ENCODE measurements around the gene CRYL1. TPM values are rescaled to one million over a fixed set of nuclear protein-coding genes. Genes with fewer than 3 reads are reported as not detected.

Gene CRYL1
- total RNA-seq, 1 donor from 2014 or later, result 35.4 TPM

DNA sequence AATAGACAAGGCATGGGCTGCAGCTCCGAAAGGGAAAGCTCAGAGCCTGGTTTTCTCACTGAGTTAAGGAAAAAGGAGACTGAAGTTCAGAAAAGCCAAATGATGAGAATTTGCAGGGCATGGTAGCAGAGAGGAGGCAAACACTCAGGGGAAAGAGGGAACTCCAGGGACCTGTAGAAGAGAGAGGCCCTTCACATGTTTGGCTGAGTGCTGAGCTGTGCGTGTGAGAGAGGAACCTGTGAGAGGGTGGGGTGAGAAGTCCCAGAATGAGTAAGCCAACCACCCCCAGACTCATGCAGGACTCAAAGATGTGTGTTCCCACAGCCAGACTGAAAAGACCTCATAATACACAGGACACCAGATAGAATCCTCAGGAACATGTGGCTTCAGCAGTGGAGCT, 2.8 kb upstream of the CRYL1 start:
- Histone ChIP-seq H3K27ac (no peak overlapping the region), H3K27me3 (no peaks in the 10 kb centered on the region), H3K4me1 (peaks cover 25% of the 10 kb centered on the region), H3K4me3 (no peak overlapping the region), H3K9me3 (no peaks in the 10 kb centered on the region), H3K36me3 (no peaks in the 10 kb centered on the region)
- TF ChIP-seq CTCF (IDR thresholded peaks at IDR 0.05), result no peak
- intact Hi-C loops (cut with DNase I), result loop anchor here (5.0 kb wide), 1 partner anchor 39 kb away; the partner anchor contains the start of gene IFT88
- DNase-seq (ENCODE audit: extremely low spot score in 2 of 2), result no peak

DNA sequence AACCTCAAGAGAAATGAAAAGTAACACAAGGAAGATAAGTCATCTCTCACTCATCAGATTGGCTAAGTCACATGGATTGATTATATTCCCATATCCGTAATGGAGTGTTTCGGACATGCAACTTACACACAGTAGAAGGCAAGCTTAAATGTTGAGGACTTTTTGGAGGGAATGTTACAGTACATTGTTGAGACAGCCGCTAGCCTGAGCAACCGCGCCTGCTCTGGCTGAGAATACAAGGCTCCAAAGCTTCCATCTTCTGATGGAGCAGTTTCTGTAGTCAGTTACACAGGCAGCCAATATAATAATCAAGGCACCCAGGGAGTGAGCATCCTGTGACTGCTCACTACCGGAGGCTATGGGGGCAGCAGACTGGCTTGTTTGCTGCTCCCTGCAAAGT, 1.0 kb upstream of the CRYL1 start:
- Histone ChIP-seq H3K27me3 (no peaks in the 10 kb centered on the region), H3K4me1 (peaks cover 26% of the 10 kb centered on the region), H3K36me3 (no peaks in the 10 kb centered on the region), H3K9me3 (no peaks in the 10 kb centered on the region), H3K4me3 (peak overlapping the region; percentile 61 to 72), H3K27ac (peak overlapping the region; percentile 87)
- TF ChIP-seq POLR2A (IDR thresholded peaks at IDR 0.05), result no peak
- no peak for TF ChIP-seq POLR2AphosphoS5 (IDR thresholded peaks at IDR 0.05; ENCODE audit: insufficient read depth in 1 of 2, low read depth in 1 of 2)
- TF ChIP-seq CTCF (IDR thresholded peaks at IDR 0.05), result no peak
- intact Hi-C loops (cut with DNase I), result loop anchor here (5.0 kb wide), 1 partner anchor 41 kb away; the partner anchor contains the start of gene IFT88
- no peak for DNase-seq (ENCODE audit: extremely low spot score in 2 of 2)

- no peak for DNase-seq (ENCODE audit: extremely low spot score in 2 of 2)
- H3K27me3 ChIP-seq, result no peaks in the 10 kb centered on the region
- H3K9me3 ChIP-seq, result no peaks in the 10 kb centered on the region
- TF ChIP-seq POLR2A (IDR thresholded peaks at IDR 0.05) (no peak), POLR2AphosphoS5 (IDR thresholded peaks at IDR 0.05; ENCODE audit: insufficient read depth in 1 of 2, low read depth in 1 of 2) (peak in 1 of 2 donors; percentile 24)
- peaks cover 26% of the 10 kb centered on the region for H3K4me1 ChIP-seq
- peak overlapping the region; percentile 61 to 72 for H3K4me3 ChIP-seq
- H3K27ac ChIP-seq, result peak overlapping the region; percentile 87
- intact Hi-C loops (cut with DNase I), result loop anchor here (5.0 kb wide), 1 partner anchor 42 kb away; the partner anchor contains the start of gene IFT88
- H3K36me3 ChIP-seq, result no peaks in the 10 kb centered on the region
These were observed 485 bp downstream of the CRYL1 start for GRCh38 chr13:20525144-20525600.

GRCh38 chr13:20521364-20522115, 4.1 kb downstream of the CRYL1 start:
- Histone ChIP-seq H3K27ac (no peak overlapping the region), H3K9me3 (no peaks in the 10 kb centered on the region), H3K36me3 (no peaks in the 10 kb centered on the region), H3K4me3 (no peak overlapping the region), H3K4me1 (peaks cover 20% of the 10 kb centered on the region), H3K27me3 (no peaks in the 10 kb centered on the region)
- intact Hi-C loops (cut with DNase I), result no loop called here
- DNase-seq (ENCODE audit: extremely low spot score in 2 of 2), result no peak
- no peak for TF ChIP-seq POLR2A (IDR thresholded peaks at IDR 0.05)
- no peak for TF ChIP-seq POLR2AphosphoS5 (IDR thresholded peaks at IDR 0.05; ENCODE audit: insufficient read depth in 1 of 2, low read depth in 1 of 2)
- TF ChIP-seq CTCF (IDR thresholded peaks at IDR 0.05), result no peak

DNA sequence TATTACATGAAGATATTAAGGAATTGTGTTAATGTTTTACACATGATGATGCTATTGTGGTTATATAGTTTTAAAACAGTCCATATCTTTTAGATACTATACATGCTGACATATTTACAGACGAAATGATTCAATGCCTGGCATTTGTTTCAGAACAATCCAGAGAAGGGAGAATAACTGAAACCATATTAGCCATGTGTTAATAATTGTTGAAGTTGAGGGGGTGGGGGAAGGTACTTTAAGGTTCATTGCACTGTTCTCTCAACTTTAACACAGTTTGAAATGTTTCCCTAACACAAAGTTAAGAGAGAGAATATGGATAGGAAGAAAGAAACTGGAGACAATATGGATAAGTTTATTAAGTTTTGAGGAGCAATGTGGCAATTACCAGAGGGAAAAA, 5.8 kb downstream of the CRYL1 start:
- TF ChIP-seq POLR2AphosphoS5 (IDR thresholded peaks at IDR 0.05; ENCODE audit: insufficient read depth in 1 of 2, low read depth in 1 of 2) (no peak), CTCF (IDR thresholded peaks at IDR 0.05) (no peak), POLR2A (IDR thresholded peaks at IDR 0.05) (no peak)
- DNase-seq (ENCODE audit: extremely low spot score in 2 of 2), result no peak
- intact Hi-C loops (cut with DNase I), result no loop called here
- H3K36me3 ChIP-seq, result no peaks in the 10 kb centered on the region
- H3K27ac ChIP-seq, result no peak overlapping the region
- H3K4me3 ChIP-seq, result no peak overlapping the region
- no peaks in the 10 kb centered on the region for H3K9me3 ChIP-seq
- no peaks in the 10 kb centered on the region for H3K27me3 ChIP-seq
- H3K4me1 ChIP-seq, result peaks cover 15% of the 10 kb centered on the region

Measured in vagina (tissue), 2 donors.